HG03571 (cell line): ENCODE data around the gene MKI67.
A peak's percentile ranks its signal among the peaks of the same experiment; 100 is the strongest.
"Not testable (repeated sequence)": the region's sequence is repeated elsewhere in the genome, so short reads cannot be mapped to it uniquely, and the experiment has no call there.

Source experiments
- ATAC-seq: cut with Tn5 transposase; IDR thresholded peaks from one replicate; pipeline ENCODE4 v1.9.1; 2021; ENCODE audit not compliant: unreplicated experiment

Gene MKI67, protein sequence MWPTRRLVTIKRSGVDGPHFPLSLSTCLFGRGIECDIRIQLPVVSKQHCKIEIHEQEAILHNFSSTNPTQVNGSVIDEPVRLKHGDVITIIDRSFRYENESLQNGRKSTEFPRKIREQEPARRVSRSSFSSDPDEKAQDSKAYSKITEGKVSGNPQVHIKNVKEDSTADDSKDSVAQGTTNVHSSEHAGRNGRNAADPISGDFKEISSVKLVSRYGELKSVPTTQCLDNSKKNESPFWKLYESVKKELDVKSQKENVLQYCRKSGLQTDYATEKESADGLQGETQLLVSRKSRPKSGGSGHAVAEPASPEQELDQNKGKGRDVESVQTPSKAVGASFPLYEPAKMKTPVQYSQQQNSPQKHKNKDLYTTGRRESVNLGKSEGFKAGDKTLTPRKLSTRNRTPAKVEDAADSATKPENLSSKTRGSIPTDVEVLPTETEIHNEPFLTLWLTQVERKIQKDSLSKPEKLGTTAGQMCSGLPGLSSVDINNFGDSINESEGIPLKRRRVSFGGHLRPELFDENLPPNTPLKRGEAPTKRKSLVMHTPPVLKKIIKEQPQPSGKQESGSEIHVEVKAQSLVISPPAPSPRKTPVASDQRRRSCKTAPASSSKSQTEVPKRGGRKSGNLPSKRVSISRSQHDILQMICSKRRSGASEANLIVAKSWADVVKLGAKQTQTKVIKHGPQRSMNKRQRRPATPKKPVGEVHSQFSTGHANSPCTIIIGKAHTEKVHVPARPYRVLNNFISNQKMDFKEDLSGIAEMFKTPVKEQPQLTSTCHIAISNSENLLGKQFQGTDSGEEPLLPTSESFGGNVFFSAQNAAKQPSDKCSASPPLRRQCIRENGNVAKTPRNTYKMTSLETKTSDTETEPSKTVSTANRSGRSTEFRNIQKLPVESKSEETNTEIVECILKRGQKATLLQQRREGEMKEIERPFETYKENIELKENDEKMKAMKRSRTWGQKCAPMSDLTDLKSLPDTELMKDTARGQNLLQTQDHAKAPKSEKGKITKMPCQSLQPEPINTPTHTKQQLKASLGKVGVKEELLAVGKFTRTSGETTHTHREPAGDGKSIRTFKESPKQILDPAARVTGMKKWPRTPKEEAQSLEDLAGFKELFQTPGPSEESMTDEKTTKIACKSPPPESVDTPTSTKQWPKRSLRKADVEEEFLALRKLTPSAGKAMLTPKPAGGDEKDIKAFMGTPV (N-terminal part only)

DNA sequence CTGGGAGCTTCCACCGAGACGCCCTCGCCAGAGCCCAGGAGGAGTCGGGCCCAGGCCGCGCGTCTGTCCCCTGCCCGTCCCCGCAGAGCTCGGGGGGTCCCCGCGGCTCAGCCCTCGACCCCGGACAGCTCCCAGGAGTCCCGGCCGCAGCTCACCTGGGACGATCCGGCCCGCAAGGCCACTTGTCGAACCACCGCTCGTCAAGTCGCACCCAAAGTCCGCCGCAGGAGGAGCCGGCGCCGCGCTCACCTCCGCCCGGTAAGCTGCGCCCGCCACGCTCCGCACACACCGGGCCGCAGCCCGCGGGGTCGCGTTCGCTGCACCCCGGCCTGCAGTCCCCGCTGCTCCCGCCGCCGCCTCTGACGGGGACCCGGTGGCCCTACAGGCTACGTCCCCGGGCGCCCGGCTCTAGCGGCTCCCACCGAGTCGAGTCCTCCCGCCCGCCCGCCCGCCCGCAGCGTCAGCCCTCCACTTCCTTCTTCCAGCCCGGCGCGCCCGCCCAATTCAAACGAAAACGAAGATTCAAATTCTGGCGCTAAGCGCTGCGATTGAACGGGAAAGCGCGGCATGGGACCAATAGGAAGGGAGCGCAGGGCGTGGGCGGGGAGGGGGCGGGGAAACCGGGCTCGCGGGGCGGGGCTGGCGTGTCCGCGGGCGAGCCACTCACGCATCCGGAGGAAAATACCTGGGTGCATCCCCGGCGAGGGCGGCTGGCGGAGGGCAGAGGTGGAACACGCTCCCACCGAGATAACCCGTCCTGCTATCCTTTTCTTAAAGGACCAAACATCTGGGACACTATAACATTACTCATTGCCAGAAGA lies at the start of gene MKI67:
Gene MKI67 (minus strand): TSS at position 480 of the 821 bp plus-strand sequence. CDS start 756 bp downstream, outside the sequence.
- peak; percentile 89 for ATAC-seq

DNA sequence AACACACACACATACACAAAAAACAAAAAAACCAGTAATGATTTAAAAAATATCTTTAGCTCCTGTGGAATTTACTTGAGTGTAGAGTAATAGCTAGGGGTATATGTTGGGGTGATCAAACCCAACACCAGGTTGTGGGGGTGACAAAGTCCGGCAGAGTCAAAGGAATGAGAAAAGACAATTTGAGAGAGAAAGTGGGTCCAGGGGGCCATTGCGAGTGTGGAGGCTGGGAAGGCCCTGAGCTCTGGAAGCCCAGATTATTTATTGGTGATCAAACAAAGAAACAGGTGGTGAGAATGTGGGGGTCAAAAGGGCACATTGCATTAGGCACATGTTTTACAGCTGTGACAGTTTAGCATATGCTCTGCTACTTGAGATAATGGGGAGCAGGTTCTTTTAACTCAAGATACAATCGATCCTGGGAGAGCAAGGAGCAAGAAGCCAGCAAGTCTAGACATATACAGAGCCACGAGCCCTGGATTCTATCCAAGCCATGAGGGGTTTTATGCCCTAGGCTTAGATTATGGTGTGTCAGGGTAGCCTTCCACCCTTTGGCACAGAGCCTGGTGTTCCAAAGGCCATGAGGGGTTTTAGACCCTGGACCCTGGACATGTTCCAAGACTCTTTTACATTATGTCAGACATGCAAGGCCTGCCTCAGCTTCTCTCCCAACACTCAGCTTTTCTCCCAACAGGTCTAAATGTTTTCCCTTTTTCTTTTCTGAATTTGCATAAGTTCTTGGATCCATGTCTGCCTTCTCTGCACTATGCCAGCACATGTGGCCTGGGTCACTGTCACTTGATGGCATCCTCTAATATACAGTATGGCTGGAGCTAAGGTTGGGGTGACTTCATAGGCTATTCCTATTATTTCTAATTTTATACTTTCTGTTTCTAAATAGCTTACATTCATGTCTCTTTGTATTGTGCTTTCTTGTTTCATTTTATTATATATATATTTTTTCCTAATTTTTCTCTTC lies 48.6 kb upstream of the MKI67 start:
- no peak for ATAC-seq

DNA sequence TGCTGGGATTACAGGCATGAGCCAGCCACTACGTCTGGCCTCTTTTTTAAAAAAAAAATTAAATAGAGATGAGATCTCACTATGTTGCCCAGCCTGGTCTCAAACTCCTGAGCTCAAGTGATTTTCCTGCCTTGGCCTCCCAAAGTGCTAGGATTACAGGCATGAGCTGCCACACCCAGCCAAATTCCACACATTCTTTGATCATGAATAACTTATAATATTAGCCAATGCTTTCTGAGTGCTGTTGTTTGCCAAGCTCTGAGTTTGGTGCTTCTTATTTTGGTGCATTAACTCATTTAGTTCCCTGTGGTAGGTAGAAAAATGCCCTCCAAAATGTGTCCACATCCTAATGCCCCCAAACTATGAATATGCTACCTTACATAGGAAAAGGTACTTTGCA lies 47.2 kb upstream of the MKI67 start:
- no peak for ATAC-seq

- ATAC-seq, result no peak
Observed at GRCh38 chr10:128172756-128173155, 46.5 kb upstream of the MKI67 start.

GRCh38 chr10:128169811-128170379 lies 43.7 kb upstream of the MKI67 start:
- no peak for ATAC-seq

DNA sequence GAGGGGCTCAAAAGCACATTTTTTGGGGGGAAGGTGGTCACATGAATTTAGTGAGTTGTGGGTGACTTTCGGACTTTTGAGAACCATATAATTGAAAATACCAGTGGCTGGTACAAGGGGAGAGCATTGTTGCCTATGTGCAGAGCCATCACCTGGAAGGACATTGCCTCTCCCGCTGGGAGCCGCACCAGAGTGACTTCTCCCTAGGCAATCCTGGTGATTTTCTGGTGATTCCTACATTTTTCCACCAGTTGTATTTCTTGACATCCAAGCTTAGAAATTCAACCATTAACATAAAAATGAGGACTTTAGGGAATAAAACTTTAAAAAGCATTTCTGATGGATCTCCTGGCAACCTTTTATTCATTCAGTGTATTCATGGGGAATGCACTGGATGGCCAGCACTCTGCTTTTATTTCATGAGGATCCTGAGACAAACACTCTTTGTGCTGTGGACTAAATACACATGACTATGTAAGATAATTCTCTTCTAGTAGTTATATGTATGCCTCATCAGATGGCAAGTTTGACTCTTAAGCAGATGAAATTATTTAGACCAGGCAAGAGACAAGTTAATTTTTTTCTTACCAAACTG lies 41.8 kb upstream of the MKI67 start:
- ATAC-seq, result no peak

- ATAC-seq, result not testable (repeated sequence)
Observed at GRCh38 chr10:128167123-128167522, 40.9 kb upstream of the MKI67 start.

DNA sequence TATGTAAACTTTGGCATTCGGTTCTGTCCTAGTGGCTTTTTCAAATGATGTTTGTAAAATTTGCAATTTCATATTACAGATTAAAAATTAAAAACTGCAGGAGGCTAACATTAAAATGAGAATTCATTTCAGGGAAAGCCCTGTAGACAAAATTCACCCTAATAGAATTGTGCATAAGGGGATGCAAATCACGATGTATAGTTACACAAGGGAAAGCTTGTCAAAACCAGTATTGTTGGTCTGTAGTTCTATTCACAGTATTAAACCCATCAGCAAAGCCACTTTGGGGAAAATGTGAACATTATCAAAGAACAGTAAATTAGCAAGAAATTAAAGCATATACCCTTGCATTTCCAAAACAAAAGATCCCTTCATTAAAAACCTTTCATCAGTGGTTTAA lies 39.9 kb upstream of the MKI67 start:
- ATAC-seq, result no peak

- no peak for ATAC-seq
Observed at GRCh38 chr10:128165536-128165935, 39.3 kb upstream of the MKI67 start.

DNA sequence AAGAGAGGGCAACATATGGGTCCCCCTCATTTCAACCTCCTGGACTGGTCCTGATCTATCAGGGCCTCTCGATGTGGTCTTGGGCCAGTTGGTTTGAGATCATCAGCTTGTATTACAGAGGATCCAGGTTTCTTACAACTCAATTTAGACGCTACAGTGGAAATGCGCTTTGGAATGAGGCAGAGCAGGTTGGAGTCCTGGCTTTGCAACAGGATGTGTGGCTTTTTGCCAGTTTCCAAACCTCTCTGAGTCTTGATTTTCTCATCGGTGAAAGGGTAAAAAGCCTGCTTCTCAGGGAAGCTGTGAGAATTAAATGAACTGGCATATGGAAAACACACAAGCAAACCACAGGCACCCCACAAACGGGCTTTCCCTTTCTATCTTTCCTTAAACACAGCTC lies 37.5 kb upstream of the MKI67 start:
- no peak for ATAC-seq

GRCh38 chr10:128161031-128161430 lies 34.8 kb upstream of the MKI67 start:
- no peak for ATAC-seq

DNA sequence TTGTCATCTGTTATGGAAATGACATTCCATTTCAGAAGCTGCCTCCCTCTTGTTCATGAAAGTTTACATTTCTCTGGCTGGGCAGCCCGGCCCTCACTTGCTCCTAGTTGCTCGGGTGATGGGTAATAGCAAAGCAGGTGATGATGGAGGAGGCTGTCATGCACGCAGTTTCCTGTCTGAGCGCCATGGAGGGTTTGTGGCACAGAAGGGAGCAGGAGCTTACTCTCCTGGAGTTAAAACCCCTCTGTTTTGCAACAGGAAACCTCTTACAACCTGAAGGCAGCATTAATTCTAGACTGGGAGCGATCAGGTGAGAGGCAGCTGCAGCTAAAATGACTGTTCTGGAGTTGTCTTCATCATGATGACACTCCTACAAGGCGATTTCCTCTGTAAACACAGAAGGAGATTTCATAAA lies 34.1 kb upstream of the MKI67 start:
- ATAC-seq, result no peak

DNA sequence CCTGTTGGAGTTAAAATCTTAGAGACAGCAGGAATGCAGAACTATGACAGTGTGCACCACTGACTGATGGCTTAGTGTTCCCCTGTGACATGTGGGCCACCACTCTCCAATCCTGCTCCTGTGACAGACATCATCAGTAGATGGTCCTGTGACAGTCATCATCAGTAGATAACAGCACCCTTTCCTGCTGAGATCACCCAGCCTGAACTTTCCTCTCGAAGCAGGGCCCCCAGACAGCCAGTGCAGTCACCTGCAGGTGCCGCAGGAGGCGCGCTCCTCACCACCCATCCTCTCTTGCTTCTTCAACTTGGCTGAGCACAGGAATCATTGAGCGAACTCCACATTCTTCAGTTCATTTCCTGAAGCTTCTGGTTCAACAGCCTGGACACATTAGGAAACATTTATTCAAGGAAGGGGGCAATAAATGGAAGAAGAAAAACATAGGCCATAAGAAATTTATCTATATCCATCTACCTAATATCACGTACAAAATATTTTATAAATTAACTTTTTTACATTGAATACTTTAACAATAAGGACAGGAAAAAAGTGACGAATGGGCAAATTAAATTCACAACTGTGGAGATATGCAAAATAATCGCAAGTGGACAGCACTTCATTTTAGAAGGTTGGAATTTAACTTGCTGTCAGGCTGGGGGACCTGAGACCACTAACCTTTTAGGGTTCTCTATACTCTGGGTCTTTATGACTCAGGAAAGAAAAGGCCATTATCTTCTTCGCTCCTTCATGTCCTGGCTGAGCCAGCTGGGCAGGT lies 32.0 kb upstream of the MKI67 start:
- ATAC-seq, result no peak

DNA sequence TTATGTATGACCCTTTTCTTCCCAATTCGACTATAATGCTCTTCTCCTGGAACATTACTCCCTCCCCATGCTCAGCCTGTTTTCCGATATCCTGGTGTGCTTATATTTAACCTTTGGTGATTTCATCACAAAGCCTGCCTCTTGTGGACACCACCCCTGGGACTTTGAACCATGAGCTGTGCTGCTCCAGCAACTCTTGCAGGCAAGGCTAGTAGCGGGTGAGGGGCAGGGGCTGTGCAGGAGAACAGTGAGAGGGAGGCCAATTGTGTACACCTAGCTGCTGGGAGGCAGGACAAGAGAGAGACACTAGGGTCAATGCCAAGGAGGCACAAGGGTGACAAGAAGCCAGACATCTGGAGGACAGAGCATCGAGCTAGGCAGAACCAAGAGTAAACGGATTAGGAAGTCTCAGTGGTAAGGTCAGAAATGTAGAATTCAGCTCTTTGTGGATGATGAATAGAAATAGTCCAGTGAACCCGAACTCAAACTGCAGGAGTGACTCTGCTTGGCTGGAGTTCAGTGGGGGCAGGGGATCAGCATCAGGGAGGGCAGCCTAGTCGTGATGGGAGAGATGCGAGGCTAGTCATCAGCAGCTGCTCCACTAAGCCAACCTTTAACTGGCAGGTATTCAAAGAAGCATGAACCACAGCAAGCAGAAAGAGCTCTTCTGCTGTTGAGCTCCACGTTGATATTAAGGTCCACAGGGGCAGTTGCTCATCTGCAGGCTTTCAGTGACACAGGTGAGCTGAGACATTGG lies 31.0 kb upstream of the MKI67 start:
- no peak for ATAC-seq

- no peak for ATAC-seq
Observed at GRCh38 chr10:128152741-128153580, 26.7 kb upstream of the MKI67 start.

DNA sequence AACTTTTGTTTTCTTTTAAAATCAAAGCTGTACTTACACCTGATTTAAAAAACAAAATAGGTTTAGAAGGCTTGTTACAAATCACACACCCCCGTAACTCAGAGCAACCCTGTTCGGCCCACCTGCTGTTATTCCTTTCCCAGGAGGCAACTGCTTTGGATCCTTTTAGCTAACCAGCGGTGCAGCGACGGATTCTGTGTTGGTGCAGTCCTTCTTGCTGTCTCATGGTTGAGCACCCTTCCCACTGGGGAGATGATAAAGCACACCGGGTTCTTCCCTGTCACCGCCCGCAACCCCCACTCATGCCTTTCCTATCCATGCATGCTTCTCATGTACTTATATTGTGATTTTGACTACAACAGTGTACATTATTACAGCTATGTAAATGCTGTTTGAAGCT lies 24.8 kb upstream of the MKI67 start:
- ATAC-seq, result no peak
